Measurements from ENCODE around the gene HDDC2.

The HDDC2 gene, protein sequence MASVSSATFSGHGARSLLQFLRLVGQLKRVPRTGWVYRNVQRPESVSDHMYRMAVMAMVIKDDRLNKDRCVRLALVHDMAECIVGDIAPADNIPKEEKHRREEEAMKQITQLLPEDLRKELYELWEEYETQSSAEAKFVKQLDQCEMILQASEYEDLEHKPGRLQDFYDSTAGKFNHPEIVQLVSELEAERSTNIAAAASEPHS

DNA sequence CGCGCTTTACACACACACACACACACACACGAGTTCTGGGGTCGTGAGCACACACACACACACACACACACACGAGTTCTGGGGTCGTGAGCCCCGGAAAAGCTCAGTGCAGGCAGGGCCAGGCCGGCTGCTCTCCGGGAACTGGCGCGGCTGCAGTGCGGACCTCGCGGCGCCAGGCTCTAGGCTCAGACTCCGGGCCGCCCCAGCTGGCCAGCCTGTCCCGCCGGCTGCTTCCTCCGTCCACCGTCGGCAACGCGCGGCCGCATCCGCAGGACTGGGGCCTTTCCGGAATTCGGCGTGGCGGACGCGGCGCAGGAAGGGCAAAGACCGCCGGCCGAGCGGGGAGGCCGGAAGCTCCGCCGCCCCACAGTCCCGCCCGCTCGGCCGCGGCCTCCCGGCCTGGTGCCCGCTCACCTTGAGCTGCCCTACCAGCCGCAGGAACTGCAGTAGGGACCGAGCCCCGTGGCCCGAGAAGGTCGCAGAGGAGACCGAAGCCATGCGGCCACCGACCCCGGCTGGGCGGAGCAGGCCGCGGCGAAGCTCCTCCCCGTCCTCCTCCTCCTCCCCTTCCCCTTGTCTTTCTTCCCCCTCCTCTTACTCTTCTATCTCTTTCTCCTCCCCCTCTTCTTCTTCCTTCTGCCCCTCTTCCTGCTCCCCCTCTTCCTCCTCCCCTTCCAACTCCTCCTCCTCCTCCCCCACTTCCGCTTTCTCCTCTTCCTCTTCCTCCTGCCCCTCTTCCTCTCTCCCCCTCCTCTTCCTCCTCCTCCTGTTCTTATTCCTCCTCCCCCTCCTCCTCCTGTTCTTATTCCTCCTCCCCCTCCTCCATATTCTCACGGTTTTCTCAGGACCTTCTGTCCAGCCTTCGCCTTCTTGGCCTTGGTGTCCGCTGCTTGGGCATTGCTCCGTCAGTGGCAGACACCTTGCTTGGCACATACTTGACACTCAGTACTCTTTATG lies at the start of gene HDDC2:
Gene HDDC2 (minus strand): TSS at position 533 of the 957 bp plus-strand sequence. CDS start 35 bp downstream, at position 498.
- peak within 1 kb of the TSS; percentile 94 for H3K4me3 ChIP-seq
- H3K27ac ChIP-seq: peak within 1 kb of the TSS; percentile 60 to 97
- DNase-seq (ENCODE audit: low spot score): peak; percentile 84
- TF ChIP-seq, protein P1, sequence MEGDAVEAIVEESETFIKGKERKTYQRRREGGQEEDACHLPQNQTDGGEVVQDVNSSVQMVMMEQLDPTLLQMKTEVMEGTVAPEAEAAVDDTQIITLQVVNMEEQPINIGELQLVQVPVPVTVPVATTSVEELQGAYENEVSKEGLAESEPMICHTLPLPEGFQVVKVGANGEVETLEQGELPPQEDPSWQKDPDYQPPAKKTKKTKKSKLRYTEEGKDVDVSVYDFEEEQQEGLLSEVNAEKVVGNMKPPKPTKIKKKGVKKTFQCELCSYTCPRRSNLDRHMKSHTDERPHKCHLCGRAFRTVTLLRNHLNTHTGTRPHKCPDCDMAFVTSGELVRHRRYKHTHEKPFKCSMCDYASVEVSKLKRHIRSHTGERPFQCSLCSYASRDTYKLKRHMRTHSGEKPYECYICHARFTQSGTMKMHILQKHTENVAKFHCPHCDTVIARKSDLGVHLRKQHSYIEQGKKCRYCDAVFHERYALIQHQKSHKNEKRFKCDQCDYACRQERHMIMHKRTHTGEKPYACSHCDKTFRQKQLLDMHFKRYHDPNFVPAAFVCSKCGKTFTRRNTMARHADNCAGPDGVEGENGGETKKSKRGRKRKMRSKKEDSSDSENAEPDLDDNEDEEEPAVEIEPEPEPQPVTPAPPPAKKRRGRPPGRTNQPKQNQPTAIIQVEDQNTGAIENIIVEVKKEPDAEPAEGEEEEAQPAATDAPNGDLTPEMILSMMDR (IDR thresholded peaks at IDR 0.05): no peak

DNA sequence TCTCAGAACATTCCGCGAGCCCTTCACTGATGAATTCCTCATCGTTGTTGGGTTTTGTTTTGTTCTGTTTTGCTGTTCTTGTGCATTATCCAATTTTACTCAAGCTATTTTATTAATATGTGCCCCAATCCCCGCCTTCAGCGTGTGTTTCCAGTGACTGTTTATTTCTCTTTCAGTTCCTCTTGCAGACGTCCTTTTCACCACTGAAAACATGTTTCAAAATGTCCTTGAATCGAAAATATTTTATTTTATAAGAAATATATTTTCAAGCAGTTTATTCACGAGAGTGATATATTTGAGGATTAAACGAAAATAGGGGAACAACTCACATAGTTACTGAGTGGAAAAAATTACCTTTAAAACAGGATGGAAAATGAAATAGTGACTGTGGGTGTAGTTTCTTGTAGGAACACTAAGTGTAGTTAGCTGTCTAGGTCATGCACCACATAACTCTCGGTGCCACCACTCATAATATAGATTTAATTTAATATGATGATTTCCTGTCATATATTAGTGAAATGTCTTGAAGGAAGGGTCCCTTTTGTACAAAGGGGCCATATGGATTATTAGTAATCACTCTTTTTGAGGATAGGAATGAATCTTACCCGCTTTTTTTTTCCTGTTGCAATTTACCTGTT lies 45.3 kb upstream of the HDDC2 start:
- peak overlapping the region; percentile 63 for H3K4me3 ChIP-seq
- no peak for DNase-seq (ENCODE audit: low spot score)
- TF ChIP-seq, protein P1 (IDR thresholded peaks at IDR 0.05): no peak
- peak overlapping the region; percentile 76 to 88 for H3K27ac ChIP-seq

GRCh38 chr6:125346201-125346925 lies 44.6 kb upstream of the HDDC2 start:
- peak; percentile 74 for DNase-seq (ENCODE audit: low spot score)
- Histone ChIP-seq H3K4me3 (peak overlapping the region; percentile 63), H3K27ac (peak overlapping the region; percentile 76 to 88)
- TF ChIP-seq, protein P1 (IDR thresholded peaks at IDR 0.05): no peak

DNA sequence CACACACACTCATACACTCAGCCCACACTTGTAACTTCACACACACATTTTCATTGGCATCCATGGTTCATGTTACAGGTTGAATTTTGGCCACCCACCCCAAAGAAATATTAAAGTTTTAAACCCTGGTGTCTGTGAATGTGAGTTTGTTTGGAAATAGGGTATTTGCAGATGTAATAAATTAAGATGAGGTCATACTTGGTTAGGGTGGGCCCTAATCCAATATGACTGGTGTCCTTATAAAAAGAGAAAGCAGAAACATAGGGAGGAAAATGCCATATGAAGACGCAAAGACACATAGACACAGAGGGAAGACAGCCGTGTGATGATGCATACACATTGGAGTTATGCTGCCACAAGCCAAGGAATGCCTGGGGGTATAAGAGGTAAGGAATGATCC lies 39.7 kb upstream of the HDDC2 start:
- Histone ChIP-seq H3K27ac (no peak overlapping the region), H3K4me3 (no peak overlapping the region)
- TF ChIP-seq, protein P1 (IDR thresholded peaks at IDR 0.05): no peak
- DNase-seq (ENCODE audit: low spot score): no peak

GRCh38 chr6:125340991-125341390 lies 39.2 kb upstream of the HDDC2 start:
- Histone ChIP-seq H3K4me3 (no peak overlapping the region), H3K27ac (no peak overlapping the region)
- no peak for DNase-seq (ENCODE audit: low spot score)
- TF ChIP-seq, protein P1 (IDR thresholded peaks at IDR 0.05): no peak

GRCh38 chr6:125340175-125340835 lies 38.5 kb upstream of the HDDC2 start:
- TF ChIP-seq, protein P1 (IDR thresholded peaks at IDR 0.05): no peak
- Histone ChIP-seq H3K27ac (peak overlapping the region in 1 of 2 donors; percentile 4), H3K4me3 (no peak overlapping the region)
- no peak for DNase-seq (ENCODE audit: low spot score)
